Kidney (tissue), 14 donors: ENCODE data around the gene SPNS2. TPM values are rescaled to one million over a fixed set of nuclear protein-coding genes. Genes with fewer than 3 reads are reported as not detected.
A peak's percentile ranks its signal among the peaks of the same experiment; 100 is the strongest.

Source experiments
- DNase-seq, 5 donors: peaks; one replicate each; pipeline ENCODE4 v3.0.0-alpha.2; 2013 to 2020
- FAIRE-seq: peaks from 2 replicates; lab custom pipeline; 2012; peaks lifted over from hg19 to GRCh38; lab: Jason Lieb, UNC
- H3K27ac ChIP-seq, 2 donors: one replicate each; pipeline ENCODE4 v1.7.0; 2013; ENCODE audit warnings: low read depth in 2 of 2, low read length in 2 of 2, inconsistent platforms in 1 of 2
- H3K27me3 ChIP-seq: one replicate; pipeline ENCODE4 v1.7.1; 2013; ENCODE audit warnings: low read length, inconsistent platforms; ENCODE audit not compliant: control insufficient read depth, insufficient read depth
- H3K36me3 ChIP-seq, 3 donors: one replicate each; pipeline versions ENCODE4 v1.7.0 to v1.7.1; 2013; ENCODE audit warnings: low read length in 3 of 3, control low read depth in 1 of 3, inconsistent platforms in 1 of 3; ENCODE audit not compliant: insufficient read depth in 3 of 3, control insufficient read depth in 2 of 3
- H3K4me1 ChIP-seq, 3 donors: one replicate each; pipeline versions ENCODE4 v1.7.0 to v1.7.1; 2013; ENCODE audit warnings: low read length in 3 of 3, inconsistent platforms in 1 of 3, low read depth in 1 of 3; ENCODE audit not compliant: control insufficient read depth in 2 of 3, insufficient read depth in 2 of 3
- H3K4me3 ChIP-seq, 3 donors: one replicate each; pipeline versions ENCODE4 v1.7.0 to v1.8.1; 2013; ENCODE audit warnings: low read length in 3 of 3, control low read depth in 1 of 3, inconsistent platforms in 1 of 3
- H3K9ac ChIP-seq, 3 donors: one replicate each; pipeline versions ENCODE4 v1.7.0 to v1.7.1; 2013; ENCODE audit warnings: low read length in 3 of 3, control low read depth in 1 of 3, inconsistent platforms in 1 of 3
- H3K9me3 ChIP-seq, 3 donors: one replicate each; pipeline versions ENCODE4 v1.7.0 to v1.7.1; 2013; ENCODE audit warnings: low read length in 3 of 3, control low read depth in 1 of 3, inconsistent platforms in 1 of 3; ENCODE audit not compliant: control insufficient read depth in 2 of 3, insufficient read depth in 1 of 3
- CTCF ChIP-seq: IDR thresholded peaks from 3 replicates; pipeline ENCODE4 v1.5.1; 2012; ENCODE audit warnings: mild to moderate bottlenecking, moderate library complexity, borderline replicate concordance; ENCODE audit not compliant: insufficient read depth; ENCODE audit errors: extremely low read depth
- intact Hi-C: fragments of 100-400 bp; cut with DNase I; formaldehyde crosslinking; loops from one replicate; pipeline ENCODE4 v1.11.1; 2022
- polyA plus RNA-seq: library from polyadenylated mRNA; stranded (reverse); fragments of 350-450 nt; fragmentation: Illumina TruSeq; extraction: RNeasy Lipid Tissue Mini Kit (QIAGEN cat#74804); gene quantifications from one replicate; pipeline ENCODE4 v1.2.3, GENCODE V29; 2014; ENCODE audit warnings: low read depth, low replicate concordance; ENCODE audit not compliant: insufficient read depth
- total RNA-seq: library from RNA; stranded (reverse); fragmentation: NEBNext Ultra II Directional; extraction: Animal tissue kit (Norgen Biotek cat#: 25700); gene quantifications from one replicate; pipeline ENCODE4 v1.2.1, GENCODE V29; 2021
- donor health status: control.
- donor health status: control.
- donor health status: control.
- donor health status: control.
- donor health status: control.
- donor health status: DM: yes; HTN: yes; CAD: no.
- donor health status: Normal renal cell carcinoma (clear cell type).

The SPNS2 gene
- total and polyA plus RNA-seq, 2 donors from 2014 or later, result 60.5 to 75.1 TPM

GRCh38 chr17:4543557-4544026, 44.9 kb downstream of the SPNS2 start:
- H3K9me3 ChIP-seq, result no peaks in the 10 kb centered on the region
- H3K4me3 ChIP-seq, result no peak overlapping the region
- peak in 1 of 5 donors; percentile 75 for DNase-seq
- H3K9ac ChIP-seq, result no peak overlapping the region
- H3K27ac ChIP-seq, result no peak overlapping the region
- no peak for FAIRE-seq
- intact Hi-C loops, result no loop called here
- no peaks in the 10 kb centered on the region for H3K27me3 ChIP-seq
- peaks cover 0 to 10% (median 10%) of the 10 kb centered on the region in 3 donors for H3K36me3 ChIP-seq
- TF ChIP-seq CTCF, result no peak
- peaks cover 0 to 5% (median 4%) of the 10 kb centered on the region in 3 donors for H3K4me1 ChIP-seq

- intact Hi-C loops, result no loop called here
- DNase-seq (peak in 1 of 5 donors; percentile 70), FAIRE-seq (no peak)
- Histone ChIP-seq H3K27ac (no peak overlapping the region), H3K36me3 (peaks cover 0 to 14% (median 10%) of the 10 kb centered on the region in 3 donors), H3K4me3 (no peak overlapping the region), H3K4me1 (peaks cover 0 to 5% (median 4%) of the 10 kb centered on the region in 3 donors), H3K27me3 (no peaks in the 10 kb centered on the region), H3K9me3 (no peaks in the 10 kb centered on the region), H3K9ac (no peak overlapping the region)
- no peak for TF ChIP-seq CTCF
Observed at GRCh38 chr17:4544135-4544950, 45.7 kb downstream of the SPNS2 start.

GRCh38 chr17:4544951-4545216, 46.2 kb downstream of the SPNS2 start:
- intact Hi-C loops, result no loop called here
- DNase-seq (peak in 3 of 5 donors; percentile 54 to 68 (median 66)), FAIRE-seq (no peak)
- no peaks in the 10 kb centered on the region for H3K9me3 ChIP-seq
- no peaks in the 10 kb centered on the region for H3K27me3 ChIP-seq
- no peak overlapping the region for H3K4me3 ChIP-seq
- peaks cover 0 to 5% (median 4%) of the 10 kb centered on the region in 3 donors for H3K4me1 ChIP-seq
- no peak for TF ChIP-seq CTCF
- peaks cover 0 to 16% (median 10%) of the 10 kb centered on the region in 3 donors for H3K36me3 ChIP-seq
- no peak overlapping the region for H3K9ac ChIP-seq
- H3K27ac ChIP-seq, result no peak overlapping the region
